HUES64 (cell line): ENCODE data around the gene ELANE.

Experiments used
- H3K27ac ChIP-seq: 2 replicates; pipeline ENCODE4 v1.7.0; 2013; ENCODE audit warnings: low read depth, low read length, inconsistent platforms
- H3K27me3 ChIP-seq: 2 replicates; pipeline ENCODE4 v1.6.1; 2013; ENCODE audit warnings: mild to moderate bottlenecking, low read length; ENCODE audit not compliant: insufficient read depth
- H3K36me3 ChIP-seq: 2 replicates; pipeline ENCODE4 v1.6.1; 2013; ENCODE audit warnings: mild to moderate bottlenecking, low read length; ENCODE audit not compliant: insufficient read depth
- H3K4me1 ChIP-seq: 2 replicates; pipeline ENCODE4 v1.6.1; 2013; ENCODE audit warnings: mild to moderate bottlenecking, low read length, moderate library complexity; ENCODE audit not compliant: insufficient read depth
- H3K4me3 ChIP-seq: 2 replicates; pipeline ENCODE4 v1.5.1; 2013; ENCODE audit warnings: mild to moderate bottlenecking, low read length, moderate library complexity
- H3K9ac ChIP-seq: 2 replicates; pipeline ENCODE4 v1.6.1; 2013; ENCODE audit warnings: mild to moderate bottlenecking, low read depth, low read length
- H3K9me3 ChIP-seq: 2 replicates; pipeline ENCODE4 v1.6.1; 2013; ENCODE audit warnings: low read depth, low read length; ENCODE audit not compliant: insufficient read depth
- WGBS: fragments of 150-250, 120-280 bp; methylation state at CpG from one replicate; pipeline ENCODE4 v1.1.7; 2013; ENCODE audit warnings: missing lambda C conversion rate; 5-methylcytosine and 5-hydroxymethylcytosine counted together

ELANE gene

GRCh38 chr19:808423-808775, 43.7 kb upstream of the ELANE start:
- H3K27me3 ChIP-seq = no peaks in the 10 kb centered on the region
- no peak overlapping the region for H3K4me3 ChIP-seq
- no peaks in the 10 kb centered on the region for H3K4me1 ChIP-seq
- H3K27ac ChIP-seq = no peak overlapping the region
- H3K9me3 ChIP-seq = no peaks in the 10 kb centered on the region
- 96% methylated on average over 26 of the region's 26 CpGs for whole genome bisulfite sequencing
- peaks cover 87% of the 10 kb centered on the region for H3K36me3 ChIP-seq
- H3K9ac ChIP-seq = no peak overlapping the region

GRCh38 chr19:810077-810855, 41.8 kb upstream of the ELANE start:
- H3K4me3 ChIP-seq = no peak overlapping the region
- no peaks in the 10 kb centered on the region for H3K27me3 ChIP-seq
- no peak overlapping the region; the same call in 1 of the 2 replicates for H3K27ac ChIP-seq
- H3K36me3 ChIP-seq = peaks cover 76% of the 10 kb centered on the region
- WGBS = 94% methylated on average over 30 of the region's 30 CpGs
- H3K4me1 ChIP-seq = no peaks in the 10 kb centered on the region
- no peaks in the 10 kb centered on the region for H3K9me3 ChIP-seq
- no peak overlapping the region for H3K9ac ChIP-seq

GRCh38 chr19:810883-811489, 41.1 kb upstream of the ELANE start:
- Histone ChIP-seq H3K27me3 (no peaks in the 10 kb centered on the region), H3K36me3 (peaks cover 74% of the 10 kb centered on the region), H3K4me3 (no peak overlapping the region), H3K9ac (no peak overlapping the region), H3K27ac (no peak overlapping the region; the same call in 1 of the 2 replicates), H3K9me3 (no peaks in the 10 kb centered on the region), H3K4me1 (no peaks in the 10 kb centered on the region)
- WGBS = 95% methylated on average over 24 of the region's 25 CpGs

GRCh38 chr19:811506-812048, 40.5 kb upstream of the ELANE start:
- Histone ChIP-seq H3K27ac (no peak overlapping the region; the same call in 1 of the 2 replicates), H3K9me3 (no peaks in the 10 kb centered on the region), H3K36me3 (peaks cover 72% of the 10 kb centered on the region), H3K4me1 (no peaks in the 10 kb centered on the region), H3K27me3 (no peaks in the 10 kb centered on the region), H3K4me3 (no peak overlapping the region), H3K9ac (no peak overlapping the region)
- 96% methylated on average over 20 of the region's 20 CpGs for WGBS

- H3K4me3 ChIP-seq = no peak overlapping the region
- H3K9me3 ChIP-seq = no peaks in the 10 kb centered on the region
- no peaks in the 10 kb centered on the region for H3K4me1 ChIP-seq
- no peak overlapping the region for H3K27ac ChIP-seq
- H3K36me3 ChIP-seq = peaks cover 66% of the 10 kb centered on the region
- 96% methylated on average over 80 of the region's 80 CpGs for WGBS
- H3K27me3 ChIP-seq = no peaks in the 10 kb centered on the region
- H3K9ac ChIP-seq = no peak overlapping the region
Measured at GRCh38 chr19:812049-812746, 39.9 kb upstream of the ELANE start.

- WGBS = 95% methylated on average over 72 of the region's 72 CpGs
- Histone ChIP-seq H3K4me3 (no peak overlapping the region), H3K4me1 (no peaks in the 10 kb centered on the region), H3K27me3 (no peaks in the 10 kb centered on the region), H3K9ac (no peak overlapping the region), H3K36me3 (peaks cover 65% of the 10 kb centered on the region), H3K9me3 (no peaks in the 10 kb centered on the region), H3K27ac (no peak overlapping the region)
Measured at GRCh38 chr19:812747-813218, 39.3 kb upstream of the ELANE start.

- Histone ChIP-seq H3K36me3 (peaks cover 59% of the 10 kb centered on the region), H3K4me3 (no peak overlapping the region), H3K27ac (no peak overlapping the region), H3K27me3 (no peaks in the 10 kb centered on the region), H3K9me3 (no peaks in the 10 kb centered on the region), H3K9ac (no peak overlapping the region), H3K4me1 (no peaks in the 10 kb centered on the region)
- WGBS = 96% methylated on average over 87 of the region's 87 CpGs
Measured at GRCh38 chr19:813219-814151, 38.6 kb upstream of the ELANE start.

GRCh38 chr19:814152-815078, 37.7 kb upstream of the ELANE start:
- no peak overlapping the region for H3K4me3 ChIP-seq
- no peaks in the 10 kb centered on the region for H3K4me1 ChIP-seq
- no peaks in the 10 kb centered on the region for H3K27me3 ChIP-seq
- 93% methylated on average over 49 of the region's 49 CpGs for WGBS
- H3K27ac ChIP-seq = no peak overlapping the region
- peaks cover 50% of the 10 kb centered on the region for H3K36me3 ChIP-seq
- H3K9me3 ChIP-seq = no peaks in the 10 kb centered on the region
- no peak overlapping the region for H3K9ac ChIP-seq

GRCh38 chr19:815079-815774, 36.9 kb upstream of the ELANE start:
- Histone ChIP-seq H3K27ac (no peak overlapping the region), H3K4me3 (no peak overlapping the region), H3K4me1 (no peaks in the 10 kb centered on the region), H3K9ac (no peak overlapping the region), H3K27me3 (no peaks in the 10 kb centered on the region), H3K36me3 (peaks cover 42% of the 10 kb centered on the region), H3K9me3 (no peaks in the 10 kb centered on the region)
- whole genome bisulfite sequencing = 96% methylated on average over 47 of the region's 47 CpGs
